Omental fat pad (tissue), 4 donors: ENCODE data around the gene INHBE. TPM values are rescaled to one million over a fixed set of nuclear protein-coding genes. Genes with fewer than 3 reads are reported as not detected.
"Not testable (repeated sequence)": the region's sequence is repeated elsewhere in the genome, so short reads cannot be mapped to it uniquely, and the experiment has no call there.

Source experiments
- ATAC-seq: fragments of 150-250 bp; one replicate; pipeline ENCODE4 v1.9.1; 2016; ENCODE audit warnings: mild to moderate bottlenecking, moderate library complexity; ENCODE audit not compliant: low FRiP score
- DNase-seq: peaks from one replicate; pipeline ENCODE4 v3.0.0-alpha.2; 2019; ENCODE audit warnings: low spot score
- total RNA-seq, 4 donors: library from RNA; depleted of rRNA; stranded (reverse); fragments of >200 nt; gene quantifications; one replicate each; pipeline ENCODE4 v1.1.0, GENCODE V29; 2016
- TF ChIP-seq, protein P1 (sequence below), 3 donors: fragments of 450-650 bp; IDR thresholded peaks; one replicate each; pipeline ENCODE4 v1.5.1; 2016 to 2017; ENCODE audit warnings: antibody characterized with exemption in 3 of 3, mild to moderate bottlenecking in 3 of 3, moderate library complexity in 2 of 3

INHBE gene
- total RNA-seq, 4 donors from 2014 or later: 0.25 TPM; not detected in 3

DNA sequence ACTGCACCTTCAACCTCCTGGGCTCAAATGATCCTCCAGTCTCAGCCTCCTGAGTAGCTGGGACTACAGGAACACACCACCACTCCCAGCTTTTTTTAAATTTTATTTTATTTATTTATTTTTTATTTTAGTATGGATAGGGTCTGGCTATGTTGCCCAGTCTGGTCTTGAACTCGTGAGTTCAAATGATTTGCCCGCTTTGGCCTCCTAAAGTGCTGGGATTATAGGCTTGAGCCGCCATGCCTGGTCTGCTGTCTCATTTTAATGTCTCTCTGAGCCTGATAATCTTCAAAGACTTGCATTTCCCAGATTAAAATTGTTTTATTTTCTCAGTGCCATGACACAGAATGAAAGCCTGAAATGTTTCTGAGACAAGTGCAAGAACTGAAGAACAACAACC is 21.7 kb upstream of the INHBE start:
- TF ChIP-seq, protein P1, sequence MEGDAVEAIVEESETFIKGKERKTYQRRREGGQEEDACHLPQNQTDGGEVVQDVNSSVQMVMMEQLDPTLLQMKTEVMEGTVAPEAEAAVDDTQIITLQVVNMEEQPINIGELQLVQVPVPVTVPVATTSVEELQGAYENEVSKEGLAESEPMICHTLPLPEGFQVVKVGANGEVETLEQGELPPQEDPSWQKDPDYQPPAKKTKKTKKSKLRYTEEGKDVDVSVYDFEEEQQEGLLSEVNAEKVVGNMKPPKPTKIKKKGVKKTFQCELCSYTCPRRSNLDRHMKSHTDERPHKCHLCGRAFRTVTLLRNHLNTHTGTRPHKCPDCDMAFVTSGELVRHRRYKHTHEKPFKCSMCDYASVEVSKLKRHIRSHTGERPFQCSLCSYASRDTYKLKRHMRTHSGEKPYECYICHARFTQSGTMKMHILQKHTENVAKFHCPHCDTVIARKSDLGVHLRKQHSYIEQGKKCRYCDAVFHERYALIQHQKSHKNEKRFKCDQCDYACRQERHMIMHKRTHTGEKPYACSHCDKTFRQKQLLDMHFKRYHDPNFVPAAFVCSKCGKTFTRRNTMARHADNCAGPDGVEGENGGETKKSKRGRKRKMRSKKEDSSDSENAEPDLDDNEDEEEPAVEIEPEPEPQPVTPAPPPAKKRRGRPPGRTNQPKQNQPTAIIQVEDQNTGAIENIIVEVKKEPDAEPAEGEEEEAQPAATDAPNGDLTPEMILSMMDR (IDR thresholded peaks at IDR 0.05): no peak
- ATAC-seq (no peak), DNase-seq (no peak)

- no peak for DNase-seq
- ATAC-seq: no peak
- TF ChIP-seq, protein P1 (IDR thresholded peaks at IDR 0.05): no peak
These were observed 20.4 kb upstream of the INHBE start, which contains the start of gene INHBC for GRCh38 chr12:57434517-57435223. TSS of gene INHBC (plus strand) at chr12:57434784. CDS start at chr12:57434887, 103 bp downstream.

DNA sequence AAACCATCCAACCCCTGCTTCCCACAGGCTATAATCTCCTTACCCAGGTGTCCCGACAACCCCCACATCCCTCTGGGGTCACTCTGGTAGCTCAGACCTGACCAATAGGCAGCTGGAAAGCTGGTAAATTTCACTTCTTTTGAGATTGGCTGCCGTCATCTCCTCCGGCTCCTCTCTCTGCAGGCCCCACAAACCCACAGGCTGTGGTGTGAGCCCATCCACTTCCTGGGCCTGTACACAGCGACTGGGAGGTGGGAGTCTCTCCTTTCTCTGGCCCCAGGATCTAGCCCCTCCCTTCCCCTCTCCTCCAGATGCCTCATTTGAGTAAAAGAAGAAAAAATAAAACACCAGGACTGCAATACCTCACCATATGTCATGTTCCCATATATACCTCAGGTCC is 19.8 kb upstream of the INHBE start:
- ATAC-seq (no peak), DNase-seq (no peak)
- TF ChIP-seq, protein P1 (IDR thresholded peaks at IDR 0.05): no peak

DNA sequence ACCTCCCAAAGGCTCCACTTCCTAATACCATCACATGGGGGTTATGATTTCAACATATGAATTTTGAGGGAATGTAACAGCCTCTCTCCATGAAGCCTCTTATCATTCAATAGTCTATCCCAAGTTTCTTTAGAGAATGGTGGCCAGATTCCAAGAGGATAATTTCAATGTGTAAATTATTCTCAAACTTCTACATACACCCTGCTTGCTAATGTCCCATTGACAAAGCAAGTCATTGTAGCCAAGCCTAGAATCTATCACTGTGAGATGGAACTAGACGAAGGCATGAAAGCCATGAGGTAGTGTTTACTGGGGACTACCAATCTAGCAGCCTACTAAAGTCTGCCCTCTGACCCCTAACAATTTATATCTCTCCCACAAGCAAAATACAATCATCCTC is 16.7 kb upstream of the INHBE start:
- ATAC-seq (no peak), DNase-seq (no peak)
- TF ChIP-seq, protein P1 (IDR thresholded peaks at IDR 0.05): no peak

- no peak for ATAC-seq
- TF ChIP-seq, protein P1 (IDR thresholded peaks at IDR 0.05): no peak
- no peak for DNase-seq
These were observed 15.3 kb upstream of the INHBE start for GRCh38 chr12:57439762-57440266.

- ATAC-seq, DNase-seq: not testable (repeated sequence)
These were observed 13.7 kb upstream of the INHBE start for GRCh38 chr12:57441393-57441792.

DNA sequence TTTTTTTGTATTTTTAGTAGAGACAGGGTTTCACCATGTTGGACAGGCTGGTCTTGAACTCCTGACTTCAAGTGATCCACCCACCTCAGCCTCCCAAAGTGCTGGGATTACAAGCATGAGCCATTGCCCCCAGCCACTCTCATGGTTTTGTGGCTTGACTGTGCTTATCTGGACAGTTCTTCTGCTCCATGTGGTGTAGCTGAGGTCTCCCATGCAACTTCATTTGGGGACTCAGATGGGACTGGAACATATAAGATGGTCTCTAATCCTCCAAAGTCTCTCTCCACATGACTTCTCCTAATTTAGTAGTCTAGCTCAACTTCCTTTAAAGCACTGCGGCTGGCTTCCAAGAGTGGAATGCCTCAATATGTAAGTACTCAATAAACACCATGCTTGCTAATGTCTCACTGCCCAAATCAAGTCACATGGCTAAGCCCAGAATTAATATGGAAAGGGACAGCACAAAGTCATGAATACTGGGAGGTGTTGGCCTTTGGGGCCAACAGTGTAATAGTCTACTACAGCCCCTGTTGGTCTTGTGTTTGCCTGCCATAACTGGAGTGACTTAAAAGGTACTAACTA is 13.2 kb upstream of the INHBE start:
- ATAC-seq: no peak
- no peak for DNase-seq
- TF ChIP-seq, protein P1 (IDR thresholded peaks at IDR 0.05): no peak

DNA sequence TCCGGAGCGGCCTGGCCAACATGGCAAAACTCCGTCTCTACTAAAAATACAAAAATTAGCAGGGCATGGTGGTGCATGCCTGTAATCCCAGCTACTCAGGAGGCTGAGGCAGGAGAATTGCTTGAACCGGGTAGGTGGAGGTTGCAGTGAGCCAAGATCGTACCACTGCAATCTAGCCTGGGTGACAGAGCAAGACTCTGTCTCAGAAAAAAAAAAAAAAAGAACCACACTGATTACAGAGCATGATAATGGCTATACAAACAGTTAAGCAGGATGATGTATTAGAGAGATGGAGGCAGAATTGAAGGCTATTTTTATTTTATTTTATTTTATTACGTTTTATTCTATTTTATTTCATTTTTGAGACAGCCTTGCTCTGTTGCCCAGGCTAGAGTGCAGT is 10.8 kb upstream of the INHBE start:
- not testable (repeated sequence) for ATAC-seq, DNase-seq
